Endothelial cell of umbilical vein (primary cell): ENCODE data around the gene KRT3. TPM values are rescaled to one million over a fixed set of nuclear protein-coding genes. Genes with fewer than 3 reads are reported as not detected.

Experiments used
- BruUV-seq: library from RNA; stranded (reverse); fragments of 400-500 nt; replicated peaks from 2 replicates; lab custom pipeline; 2021; lab: Mats Ljungman, UMichigan
- CTCF ChIA-PET: fragments of 300-600, 350-600 bp; sonication (Branson Sonifier 250); formaldehyde crosslinking; loops from one replicate; lab custom pipeline; 2021; ENCODE audit warnings: antibody characterized with exemption, inconsistent platforms; lab: Charles Lee
- POLR2A ChIA-PET: fragments of 300-600, 350-600 bp; sonication (Branson Sonifier 250); formaldehyde crosslinking; loops from one replicate; lab custom pipeline; 2021; ENCODE audit warnings: antibody characterized with exemption, inconsistent platforms; lab: Charles Lee
- DNase-seq: peaks from one replicate; pipeline ENCODE4 v3.0.0-alpha.2; 2011; ENCODE audit warnings: low read depth, low spot score
- FAIRE-seq: peaks from 2 replicates; lab custom pipeline; 2011; peaks lifted over from hg19 to GRCh38; lab: Jason Lieb, UNC
- H2AFZ ChIP-seq: 2 replicates; pipeline ENCODE4 v1.6.0; 2012; ENCODE audit warnings: low read depth, low read length, control low read depth, inconsistent platforms
- H3K27ac ChIP-seq: 2 replicates; pipeline ENCODE4 v1.5.1; 2011; ENCODE audit warnings: low read depth, mild to moderate bottlenecking, control low read depth, low read length, moderate library complexity; ENCODE audit not compliant: insufficient read depth
- H3K27me3 ChIP-seq, 2 experiments: 2 replicates each; pipeline versions ENCODE4 v1.6.0 to v1.6.1; 2011; ENCODE audit warnings: low read length in 2 of 2, mixed read lengths in 1 of 2; ENCODE audit not compliant: control insufficient read depth in 2 of 2, insufficient read depth in 2 of 2
- H3K36me3 ChIP-seq, 2 experiments: 2 replicates in 1 of 2; 3 replicates in 1 of 2; pipeline ENCODE4 v1.5.1; 2011; ENCODE audit warnings: low read length in 2 of 2, mild to moderate bottlenecking in 1 of 2, moderate library complexity in 1 of 2; ENCODE audit not compliant: control insufficient read depth in 2 of 2, insufficient read depth in 2 of 2; ENCODE audit errors: extremely low read depth in 1 of 2
- H3K4me1 ChIP-seq: 3 replicates; pipeline ENCODE4 v1.5.1; 2011; ENCODE audit warnings: mild to moderate bottlenecking, low read length; ENCODE audit not compliant: control insufficient read depth, insufficient read depth; ENCODE audit errors: extremely low read depth
- H3K4me2 ChIP-seq: 2 replicates; pipeline ENCODE4 v1.6.1; 2011; ENCODE audit warnings: low read length, control low read depth, mixed read lengths; ENCODE audit not compliant: insufficient read depth
- H3K4me3 ChIP-seq, 3 experiments: fragments of 200-600 bp in 1 of 3; sonication (generic), shearing (Covaris generic) in 1 of 3; replicated peaks in 1 of 3; 2 replicates each; pipeline ENCODE4 v1.5.1; 2011 to 2016; ENCODE audit warnings: control low read depth in 3 of 3, low read length in 3 of 3, mild to moderate bottlenecking in 2 of 3, inconsistent platforms in 1 of 3, low read depth in 1 of 3, moderate library complexity in 1 of 3; ENCODE audit not compliant: insufficient read depth in 1 of 3
- H3K79me2 ChIP-seq: 2 replicates; pipeline ENCODE4 v1.6.0; 2012; ENCODE audit warnings: low read length, inconsistent platforms; ENCODE audit not compliant: control insufficient read depth, insufficient read depth
- H3K9ac ChIP-seq: replicated peaks from 2 replicates; pipeline ENCODE3; 2011; ENCODE audit warnings: low read length, control low read depth; ENCODE audit not compliant: insufficient read depth; ENCODE audit errors: extremely low read depth
- H3K9me1 ChIP-seq: replicated peaks from 3 replicates; pipeline ENCODE4 v1.6.0; 2011; ENCODE audit warnings: mild to moderate bottlenecking, low read length; ENCODE audit not compliant: control insufficient read depth, insufficient read depth; ENCODE audit errors: extremely low read depth
- H3K9me3 ChIP-seq: replicated peaks from 2 replicates; pipeline ENCODE4 v1.5.1; 2012; ENCODE audit warnings: low read length, inconsistent platforms; ENCODE audit not compliant: control insufficient read depth, insufficient read depth
- H4K20me1 ChIP-seq: replicated peaks from 2 replicates; pipeline ENCODE3; 2011; ENCODE audit warnings: mild to moderate bottlenecking, low read length; ENCODE audit not compliant: control insufficient read depth, insufficient read depth; ENCODE audit errors: extremely low read depth
- EZH2 ChIP-seq: IDR thresholded peaks from 2 replicates; pipeline ENCODE4 v1.6.1; 2012; ENCODE audit warnings: borderline replicate concordance, low read depth, mild to moderate bottlenecking, moderate library complexity, low read length, inconsistent platforms; ENCODE audit not compliant: severe bottlenecking
- FOS ChIP-seq: IDR thresholded peaks from 2 replicates; pipeline ENCODE4 v1.6.1; 2011; ENCODE audit warnings: mild to moderate bottlenecking, low read length, moderate library complexity, borderline replicate concordance; ENCODE audit not compliant: insufficient read depth
- GATA2 ChIP-seq: IDR thresholded peaks from 2 replicates; pipeline ENCODE4 v1.7.0; 2011; ENCODE audit warnings: low read depth, mild to moderate bottlenecking, moderate library complexity, mixed read lengths, low read length; ENCODE audit not compliant: insufficient read length, insufficient read depth
- JUN ChIP-seq: IDR thresholded peaks from 2 replicates; pipeline ENCODE4 v1.6.1; 2011; ENCODE audit warnings: borderline replicate concordance, low read depth; ENCODE audit not compliant: insufficient read length, insufficient read depth
- MYC ChIP-seq: IDR thresholded peaks from one replicate; pipeline ENCODE4 v1.6.1; 2011; ENCODE audit warnings: mild to moderate bottlenecking, low read depth, low read length
- POLR2A ChIP-seq: IDR thresholded peaks from 2 replicates; pipeline ENCODE4 v1.6.1; 2012; ENCODE audit warnings: low read depth, mild to moderate bottlenecking, control low read depth, low read length
- POLR2AphosphoS5 ChIP-seq: IDR thresholded peaks from 2 replicates; pipeline ENCODE4 v1.6.1; 2012; ENCODE audit warnings: low read depth, mild to moderate bottlenecking, control low read depth, low read length, moderate library complexity; ENCODE audit not compliant: insufficient read depth
- dilution Hi-C: fragments of 300-500 bp; cut with MboI; formaldehyde crosslinking; loops from one replicate; pipeline ENCODE4 v1.15.0; 2019; ENCODE audit warnings: low sequenced_read_pairs; ENCODE audit not compliant: extremely low pct_ligation_motif_present
- intact Hi-C: fragments of 100-400 bp; cut with micrococcal nuclease; formaldehyde crosslinking; loops from one replicate; pipeline ENCODE4 v1.10.0; 2022
- polyA plus RNA-seq, 4 experiments: library from polyadenylated mRNA; depleted of rRNA in 3 of 4; stranded (reverse) in 3 of 4; unstranded in 1 of 4; fragments of >200 nt; gene quantifications; 2 replicates each; pipeline versions ENCODE4 v1.2.1 to v1.2.3, GENCODE V29; 2011 to 2012; ENCODE audit warnings: missing spikeins in 1 of 4
- total RNA-seq: library from RNA; stranded (reverse); gene quantifications from 2 replicates; pipeline ENCODE4 v1.2.3, GENCODE V29; 2021
- TF ChIP-seq, protein P1 (sequence below), 2 donors: IDR thresholded peaks; 1 replicate in 1 of 2; 2 replicates in 1 of 2; pipeline ENCODE4 v1.5.1; 2011; ENCODE audit warnings: low read length in 2 of 2, mild to moderate bottlenecking in 2 of 2, moderate library complexity in 2 of 2, control low read depth in 1 of 2, inconsistent platforms in 1 of 2, low read depth in 1 of 2; ENCODE audit not compliant: insufficient read depth in 1 of 2; ENCODE audit errors: extremely low read depth in 1 of 2
- TF ChIP-seq, protein P2 (sequence below): IDR thresholded peaks from 2 replicates; pipeline ENCODE4 v1.6.1; 2011; ENCODE audit not compliant: insufficient read depth, insufficient read length

KRT3 gene
- total and polyA plus RNA-seq, 2 donors (not counting 3 experiments of a cell fraction or from before 2014, with no cell fraction given), result not detected

DNA sequence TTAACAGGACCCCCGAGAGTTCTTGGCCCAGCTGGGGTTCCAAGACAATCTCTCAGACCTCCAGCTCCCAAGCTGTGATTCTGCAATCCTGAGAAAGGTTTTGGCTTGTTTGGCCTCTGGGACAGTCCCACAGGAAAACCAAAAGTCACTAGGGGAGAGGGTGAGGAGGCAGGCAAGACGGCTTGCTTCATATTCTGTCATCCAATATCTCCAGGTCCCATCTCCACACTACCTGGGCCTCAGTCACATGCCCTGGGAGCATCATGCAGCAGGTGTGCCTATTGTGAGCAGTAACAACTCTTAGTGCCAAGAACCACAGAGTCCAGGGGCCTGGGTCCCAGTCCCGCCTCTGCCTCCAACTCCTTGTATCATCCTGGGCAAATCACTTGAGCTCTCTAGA, 36.5 kb upstream of the KRT3 start:
- Histone ChIP-seq H3K9ac (no peak overlapping the region), H3K4me3 (no peak overlapping the region), H4K20me1 (no peaks in the 10 kb centered on the region), H3K27me3 (peaks cover 2 to 3% of the 10 kb centered on the region in 2 experiments), H3K9me1 (no peaks in the 10 kb centered on the region), H3K4me1 (peaks cover 4% of the 10 kb centered on the region), H3K4me2 (no peak overlapping the region), H3K79me2 (no peaks in the 10 kb centered on the region), H2AFZ (no peak overlapping the region), H3K36me3 (no peaks in the 10 kb centered on the region), H3K27ac (no peak overlapping the region), H3K9me3 (no peaks in the 10 kb centered on the region)
- no TSS peak for BruUV-seq
- ChIA-PET POLR2A (no interaction called here), CTCF (interaction anchor here (0.8 kb wide), 1 partner anchor 38 kb away, joined by 3 read pairs; no protein-coding TSS in a partner anchor)
- DNase-seq, result no peak
- FAIRE-seq, result no peak
- intact Hi-C loops (no loop called here), dilution Hi-C loops (no loop called here)
- TF ChIP-seq POLR2A (no peak), GATA2 (no peak), FOS (no peak), MYC (no peak), EZH2 (no peak), JUN (no peak), POLR2AphosphoS5 (no peak)
- TF ChIP-seq, protein P1, sequence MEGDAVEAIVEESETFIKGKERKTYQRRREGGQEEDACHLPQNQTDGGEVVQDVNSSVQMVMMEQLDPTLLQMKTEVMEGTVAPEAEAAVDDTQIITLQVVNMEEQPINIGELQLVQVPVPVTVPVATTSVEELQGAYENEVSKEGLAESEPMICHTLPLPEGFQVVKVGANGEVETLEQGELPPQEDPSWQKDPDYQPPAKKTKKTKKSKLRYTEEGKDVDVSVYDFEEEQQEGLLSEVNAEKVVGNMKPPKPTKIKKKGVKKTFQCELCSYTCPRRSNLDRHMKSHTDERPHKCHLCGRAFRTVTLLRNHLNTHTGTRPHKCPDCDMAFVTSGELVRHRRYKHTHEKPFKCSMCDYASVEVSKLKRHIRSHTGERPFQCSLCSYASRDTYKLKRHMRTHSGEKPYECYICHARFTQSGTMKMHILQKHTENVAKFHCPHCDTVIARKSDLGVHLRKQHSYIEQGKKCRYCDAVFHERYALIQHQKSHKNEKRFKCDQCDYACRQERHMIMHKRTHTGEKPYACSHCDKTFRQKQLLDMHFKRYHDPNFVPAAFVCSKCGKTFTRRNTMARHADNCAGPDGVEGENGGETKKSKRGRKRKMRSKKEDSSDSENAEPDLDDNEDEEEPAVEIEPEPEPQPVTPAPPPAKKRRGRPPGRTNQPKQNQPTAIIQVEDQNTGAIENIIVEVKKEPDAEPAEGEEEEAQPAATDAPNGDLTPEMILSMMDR (IDR thresholded peaks at IDR 0.05; ENCODE audit: extremely low read depth in 1 of 2, insufficient read depth in 1 of 2, low read depth in 1 of 2, low read length in 2 of 2), result no peak
- TF ChIP-seq, protein P2, sequence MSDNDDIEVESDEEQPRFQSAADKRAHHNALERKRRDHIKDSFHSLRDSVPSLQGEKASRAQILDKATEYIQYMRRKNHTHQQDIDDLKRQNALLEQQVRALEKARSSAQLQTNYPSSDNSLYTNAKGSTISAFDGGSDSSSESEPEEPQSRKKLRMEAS, result no peak
